ENCODE data around the gene SLF2.

The SLF2 gene

GRCh38 chr10:100912605-100913469 lies at the start of gene SLF2:
TSS of gene SLF2 (plus strand) at chr10:100912963. CDS start at chr10:100913111, 148 bp downstream.
- in situ Hi-C loops (cut with MboI; ENCODE audit: low sequenced_read_pairs): no loop called here

- in situ Hi-C loops (cut with MboI; ENCODE audit: low sequenced_read_pairs): no loop called here
Observed at GRCh38 chr10:100863433-100863832, 49.3 kb upstream of the SLF2 start.

- in situ Hi-C loops (cut with MboI; ENCODE audit: low sequenced_read_pairs): no loop called here
Observed at GRCh38 chr10:100864036-100864885, 48.5 kb upstream of the SLF2 start.

GRCh38 chr10:100864978-100865377 lies 47.8 kb upstream of the SLF2 start:
- in situ Hi-C loops (cut with MboI; ENCODE audit: low sequenced_read_pairs): no loop called here

GRCh38 chr10:100866010-100866409 lies 46.8 kb upstream of the SLF2 start:
- in situ Hi-C loops (cut with MboI; ENCODE audit: low sequenced_read_pairs): no loop called here

GRCh38 chr10:100866575-100867098 lies 46.1 kb upstream of the SLF2 start:
- in situ Hi-C loops (cut with MboI; ENCODE audit: low sequenced_read_pairs): no loop called here

GRCh38 chr10:100867261-100867963 lies 45.4 kb upstream of the SLF2 start:
- in situ Hi-C loops (cut with MboI; ENCODE audit: low sequenced_read_pairs): no loop called here

GRCh38 chr10:100868382-100868781 lies 44.4 kb upstream of the SLF2 start:
- in situ Hi-C loops (cut with MboI; ENCODE audit: low sequenced_read_pairs): no loop called here

- in situ Hi-C loops (cut with MboI; ENCODE audit: low sequenced_read_pairs): no loop called here
Observed at GRCh38 chr10:100869399-100869798, 43.4 kb upstream of the SLF2 start.

- in situ Hi-C loops (cut with MboI; ENCODE audit: low sequenced_read_pairs): loop anchor here (10.0 kb wide), 1 partner anchor 427 kb away; no protein-coding TSS in a partner anchor
Observed at GRCh38 chr10:100872034-100872791, 40.5 kb upstream of the SLF2 start.

GRCh38 chr10:100873146-100873826 lies 39.5 kb upstream of the SLF2 start:
- in situ Hi-C loops (cut with MboI; ENCODE audit: low sequenced_read_pairs): loop anchor here (10.0 kb wide), 1 partner anchor 428 kb away; no protein-coding TSS in a partner anchor

GRCh38 chr10:100873827-100874326 lies 38.9 kb upstream of the SLF2 start:
- in situ Hi-C loops (cut with MboI; ENCODE audit: low sequenced_read_pairs): loop anchor here (10.0 kb wide), 1 partner anchor 429 kb away; no protein-coding TSS in a partner anchor

GRCh38 chr10:100874702-100875483 lies 37.9 kb upstream of the SLF2 start:
- in situ Hi-C loops (cut with MboI; ENCODE audit: low sequenced_read_pairs): loop anchor here (10.0 to 25.0 kb wide), 2 partner anchors 430 to 538 kb away; partner anchors contain the start of genes PKD2L1 and SCD

- in situ Hi-C loops (cut with MboI; ENCODE audit: low sequenced_read_pairs): loop anchor here (10.0 to 25.0 kb wide), 2 partner anchors 431 to 538 kb away; partner anchors contain the start of genes PKD2L1 and SCD
Observed at GRCh38 chr10:100875484-100876166, 37.1 kb upstream of the SLF2 start.

- in situ Hi-C loops (cut with MboI; ENCODE audit: low sequenced_read_pairs): loop anchor here (10.0 to 25.0 kb wide), 2 partner anchors 432 to 540 kb away; partner anchors contain the start of genes PKD2L1 and SCD
Observed at GRCh38 chr10:100876585-100877460, 35.9 kb upstream of the SLF2 start.

- in situ Hi-C loops (cut with MboI; ENCODE audit: low sequenced_read_pairs): loop anchor here (10.0 to 25.0 kb wide), 2 partner anchors 433 to 540 kb away; partner anchors contain the start of genes PKD2L1 and SCD
Observed at GRCh38 chr10:100877461-100877850, 35.3 kb upstream of the SLF2 start.
